ENCODE measurements around the gene CABP2.
A peak's percentile ranks its signal among the peaks of the same experiment; 100 is the strongest.
"Not testable (repeated sequence)": the region's sequence is repeated elsewhere in the genome, so short reads cannot be mapped to it uniquely, and the experiment has no call there.

CABP2 gene

DNA sequence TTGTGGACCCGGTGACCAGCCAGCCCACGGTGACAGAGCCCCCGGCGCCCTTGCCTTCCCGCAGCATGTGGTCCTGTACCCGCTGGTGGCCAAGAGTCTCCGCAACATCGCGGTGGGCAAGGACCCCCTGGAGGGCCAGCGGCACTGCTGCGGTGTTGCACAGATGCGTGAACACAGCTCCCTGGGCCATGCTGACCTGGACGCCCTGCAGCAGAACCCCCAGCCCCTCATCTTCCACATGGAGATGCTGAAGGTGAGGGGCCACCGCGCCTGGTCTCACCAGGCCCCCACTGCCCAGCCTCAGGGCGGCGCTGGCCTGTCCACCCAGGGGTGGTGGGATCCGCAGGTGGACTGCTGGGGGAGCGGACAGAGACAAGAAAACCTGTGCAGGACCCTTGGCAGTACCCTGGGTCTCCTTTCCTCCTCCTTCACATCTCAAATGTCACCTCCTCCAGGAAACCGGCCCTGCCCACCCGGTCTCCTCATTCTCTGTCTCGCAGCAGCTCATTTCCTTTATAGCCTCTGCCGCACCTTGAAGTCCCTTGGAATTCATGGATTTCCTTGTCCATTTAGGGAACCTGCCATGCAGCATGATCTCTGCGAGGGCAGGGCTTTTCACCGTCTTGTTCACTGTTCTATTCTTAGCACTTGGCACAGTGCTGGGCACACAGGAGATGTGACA lies 33.9 kb downstream of the CABP2 start:
- Histone ChIP-seq H3K9me3 (ENCODE audit: control insufficient read depth, insufficient read depth, low read length) (no peaks in the 10 kb centered on the region), H3K9ac (ENCODE audit: low read depth, low read length) (no peak overlapping the region), H3K27me3 (ENCODE audit: control insufficient read depth, insufficient read depth, low read length) (no peaks in the 10 kb centered on the region), H3K4me3 (ENCODE audit: low read depth, low read length) (no peak overlapping the region), H3K36me3 (ENCODE audit: control insufficient read depth, insufficient read depth, low read length) (peaks cover 28% of the 10 kb centered on the region), H3K4me1 (ENCODE audit: control insufficient read depth, insufficient read depth, low read length) (no peaks in the 10 kb centered on the region)

DNA sequence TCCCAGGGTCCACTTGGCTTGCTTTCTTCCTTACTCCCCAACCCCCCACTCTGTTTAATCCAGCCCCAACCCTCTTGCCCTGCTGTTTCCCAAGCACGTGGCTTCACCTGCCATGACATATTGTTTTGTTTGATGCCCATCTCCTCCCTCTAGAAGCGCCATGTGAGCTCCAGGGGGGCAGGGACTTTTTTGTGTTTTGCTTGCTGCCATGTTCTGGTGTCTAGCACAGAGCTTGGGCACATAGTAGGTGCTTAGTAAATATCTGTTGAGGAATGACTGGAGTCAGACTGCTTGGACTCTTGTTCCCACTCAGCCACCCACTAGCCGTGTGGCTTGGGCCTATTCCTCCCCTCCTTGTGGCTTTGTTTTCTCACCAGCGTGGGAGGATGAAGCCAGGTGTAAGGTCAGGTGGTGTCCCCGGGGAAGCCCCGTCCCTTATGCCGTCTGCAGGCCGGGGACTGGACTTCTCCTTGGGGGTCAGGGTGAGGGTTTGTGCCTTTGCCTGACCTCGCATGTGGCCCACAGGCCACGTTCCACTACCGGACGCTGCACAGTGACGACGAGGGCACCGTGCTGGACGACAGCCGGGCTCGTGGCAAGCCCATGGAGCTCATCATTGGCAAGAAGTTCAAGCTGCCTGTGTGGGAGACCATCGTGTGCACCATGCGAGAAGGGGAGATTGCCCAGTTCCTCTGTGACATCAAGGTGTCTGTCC lies 36.6 kb downstream of the CABP2 start:
- Histone ChIP-seq H3K4me1 (ENCODE audit: control insufficient read depth, insufficient read depth, low read length) (no peaks in the 10 kb centered on the region), H3K9ac (ENCODE audit: low read depth, low read length) (no peak overlapping the region)

GRCh38 chr11:67485873-67486361 lies 37.3 kb downstream of the CABP2 start:
- not testable (repeated sequence) for H3K27me3 ChIP-seq (ENCODE audit: control insufficient read depth, insufficient read depth, low read length); H3K9me3 ChIP-seq (ENCODE audit: control insufficient read depth, insufficient read depth, low read length); H3K4me3 ChIP-seq (ENCODE audit: low read depth, low read length); H3K9ac ChIP-seq (ENCODE audit: low read depth, low read length); H3K36me3 ChIP-seq (ENCODE audit: control insufficient read depth, insufficient read depth, low read length); H3K4me1 ChIP-seq (ENCODE audit: control insufficient read depth, insufficient read depth, low read length)

More for the DNA sequence above, 36.6 kb downstream of the CABP2 start:
- Histone ChIP-seq H3K4me3 (ENCODE audit: low read depth, low read length) (no peak overlapping the region), H3K9me3 (ENCODE audit: control insufficient read depth, insufficient read depth, low read length) (no peaks in the 10 kb centered on the region), H3K36me3 (ENCODE audit: control insufficient read depth, insufficient read depth, low read length) (peaks cover 12% of the 10 kb centered on the region), H3K27me3 (ENCODE audit: control insufficient read depth, insufficient read depth, low read length) (peaks cover 6% of the 10 kb centered on the region)

DNA sequence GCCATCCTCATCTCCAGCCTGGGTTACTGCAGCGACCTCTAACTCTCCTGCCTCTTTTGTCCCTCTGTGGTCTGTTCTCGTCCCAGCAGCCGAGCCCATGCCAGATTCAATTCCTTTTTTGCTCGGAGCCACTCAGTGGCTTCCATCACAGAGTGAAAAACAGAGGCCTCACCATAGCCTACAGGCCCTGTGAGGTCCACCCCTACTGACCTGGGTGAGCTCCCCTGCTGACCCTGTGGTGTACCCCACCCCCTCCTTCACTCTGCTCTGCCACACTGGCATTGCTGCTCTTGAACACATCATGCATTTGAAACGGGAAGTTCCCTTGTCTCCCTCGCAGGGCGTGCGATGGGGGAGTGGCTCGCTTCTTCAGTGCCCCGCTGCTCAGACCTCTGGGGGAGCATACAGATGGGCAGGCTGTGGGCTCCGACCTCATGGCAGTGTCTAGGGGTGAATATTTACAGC lies 38.4 kb downstream of the CABP2 start:
- Histone ChIP-seq H3K27me3 (ENCODE audit: control insufficient read depth, insufficient read depth, low read length) (peaks cover 6% of the 10 kb centered on the region), H3K9ac (ENCODE audit: low read depth, low read length) (no peak overlapping the region), H3K9me3 (ENCODE audit: control insufficient read depth, insufficient read depth, low read length) (no peaks in the 10 kb centered on the region), H3K4me3 (ENCODE audit: low read depth, low read length) (no peak overlapping the region), H3K4me1 (ENCODE audit: control insufficient read depth, insufficient read depth, low read length) (no peaks in the 10 kb centered on the region), H3K36me3 (ENCODE audit: control insufficient read depth, insufficient read depth, low read length) (peaks cover 6% of the 10 kb centered on the region)

GRCh38 chr11:67483831-67484665 lies 39.2 kb downstream of the CABP2 start:
- peaks cover 5% of the 10 kb centered on the region for H3K36me3 ChIP-seq (ENCODE audit: control insufficient read depth, insufficient read depth, low read length)
- H3K9ac ChIP-seq (ENCODE audit: low read depth, low read length), result no peak overlapping the region
- H3K9me3 ChIP-seq (ENCODE audit: control insufficient read depth, insufficient read depth, low read length), result no peaks in the 10 kb centered on the region
- peak overlapping the region; percentile 88 for H3K4me3 ChIP-seq (ENCODE audit: low read depth, low read length)
- peaks cover 6% of the 10 kb centered on the region for H3K27me3 ChIP-seq (ENCODE audit: control insufficient read depth, insufficient read depth, low read length)
- H3K4me1 ChIP-seq (ENCODE audit: control insufficient read depth, insufficient read depth, low read length), result no peaks in the 10 kb centered on the region

GRCh38 chr11:67482827-67483798 lies 40.1 kb downstream of the CABP2 start, which contains the start of gene AIP:
AIP (plus strand) TSS chr11:67483026; CDS start chr11:67483159, 133 bp downstream.
- Histone ChIP-seq H3K9ac (ENCODE audit: low read depth, low read length) (peak within 1 kb of the TSS; percentile 28), H3K4me3 (ENCODE audit: low read depth, low read length) (peak within 1 kb of the TSS; percentile 88), H3K9me3 (ENCODE audit: control insufficient read depth, insufficient read depth, low read length) (no peaks in the 10 kb centered on the region), H3K36me3 (ENCODE audit: control insufficient read depth, insufficient read depth, low read length) (peaks cover 5% of the 10 kb centered on the region), H3K27me3 (ENCODE audit: control insufficient read depth, insufficient read depth, low read length) (peaks cover 6% of the 10 kb centered on the region), H3K4me1 (ENCODE audit: control insufficient read depth, insufficient read depth, low read length) (no peaks in the 10 kb centered on the region)

DNA sequence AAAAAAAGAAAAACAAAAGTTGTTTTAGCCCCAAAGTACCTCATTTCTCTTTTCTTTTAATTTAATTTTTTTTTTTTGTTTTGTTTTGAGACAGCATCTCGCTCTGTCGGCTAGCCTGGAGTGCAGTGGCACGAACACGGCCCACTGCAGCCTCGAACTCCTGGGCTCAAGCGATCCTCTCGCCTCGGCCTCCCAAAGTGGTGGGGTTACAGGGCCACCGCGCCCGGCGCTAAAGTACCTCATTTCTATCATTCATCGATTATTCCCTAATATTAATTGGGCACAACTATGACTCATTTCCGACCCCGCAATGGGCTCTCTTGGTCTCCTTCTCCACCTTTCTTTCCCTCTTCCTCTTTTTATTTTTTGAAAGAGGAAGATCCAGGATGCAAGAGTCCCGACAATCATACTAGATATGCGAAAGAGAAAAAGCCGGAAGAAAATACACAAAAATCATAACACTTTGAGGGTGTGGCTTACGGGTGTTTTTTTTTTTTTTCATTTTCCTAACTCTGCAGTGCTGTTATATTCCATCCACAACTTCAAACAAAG lies 40.9 kb downstream of the CABP2 start:
- Histone ChIP-seq H3K4me3 (ENCODE audit: low read depth, low read length) (peak overlapping the region; percentile 88), H3K27me3 (ENCODE audit: control insufficient read depth, insufficient read depth, low read length) (peaks cover 6% of the 10 kb centered on the region), H3K36me3 (ENCODE audit: control insufficient read depth, insufficient read depth, low read length) (peaks cover 5% of the 10 kb centered on the region), H3K9ac (ENCODE audit: low read depth, low read length) (no peak overlapping the region), H3K4me1 (ENCODE audit: control insufficient read depth, insufficient read depth, low read length) (no peaks in the 10 kb centered on the region), H3K9me3 (ENCODE audit: control insufficient read depth, insufficient read depth, low read length) (no peaks in the 10 kb centered on the region)

- not testable (repeated sequence) for H3K9me3 ChIP-seq (ENCODE audit: control insufficient read depth, insufficient read depth, low read length); H3K4me1 ChIP-seq (ENCODE audit: control insufficient read depth, insufficient read depth, low read length); H3K4me3 ChIP-seq (ENCODE audit: low read depth, low read length); H3K9ac ChIP-seq (ENCODE audit: low read depth, low read length); H3K27me3 ChIP-seq (ENCODE audit: control insufficient read depth, insufficient read depth, low read length); H3K36me3 ChIP-seq (ENCODE audit: control insufficient read depth, insufficient read depth, low read length)
Observed at GRCh38 chr11:67477344-67478050, 45.7 kb downstream of the CABP2 start.

DNA sequence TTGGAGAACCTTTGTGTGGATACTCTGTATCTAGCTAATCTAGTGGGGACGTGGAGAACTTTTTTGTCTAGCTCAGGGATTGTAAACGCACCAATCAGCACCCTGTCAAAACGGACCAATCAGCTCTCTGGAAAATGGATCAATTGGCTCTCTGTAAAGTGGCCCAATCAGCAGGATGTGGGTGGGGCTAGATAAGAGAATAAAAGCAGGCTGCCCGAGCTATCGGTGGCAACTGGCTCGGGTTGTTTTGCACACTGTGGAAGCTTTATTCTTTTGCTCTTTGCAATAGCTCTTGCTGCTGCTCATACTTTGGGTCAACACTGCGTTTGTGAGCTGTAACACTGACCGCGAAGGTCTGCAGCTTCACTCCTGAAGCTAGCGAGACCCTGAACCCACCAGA lies 46.6 kb downstream of the CABP2 start:
- not testable (repeated sequence) for H3K9ac ChIP-seq (ENCODE audit: low read depth, low read length); H3K4me3 ChIP-seq (ENCODE audit: low read depth, low read length); H3K27me3 ChIP-seq (ENCODE audit: control insufficient read depth, insufficient read depth, low read length); H3K36me3 ChIP-seq (ENCODE audit: control insufficient read depth, insufficient read depth, low read length); H3K4me1 ChIP-seq (ENCODE audit: control insufficient read depth, insufficient read depth, low read length); H3K9me3 ChIP-seq (ENCODE audit: control insufficient read depth, insufficient read depth, low read length)

DNA sequence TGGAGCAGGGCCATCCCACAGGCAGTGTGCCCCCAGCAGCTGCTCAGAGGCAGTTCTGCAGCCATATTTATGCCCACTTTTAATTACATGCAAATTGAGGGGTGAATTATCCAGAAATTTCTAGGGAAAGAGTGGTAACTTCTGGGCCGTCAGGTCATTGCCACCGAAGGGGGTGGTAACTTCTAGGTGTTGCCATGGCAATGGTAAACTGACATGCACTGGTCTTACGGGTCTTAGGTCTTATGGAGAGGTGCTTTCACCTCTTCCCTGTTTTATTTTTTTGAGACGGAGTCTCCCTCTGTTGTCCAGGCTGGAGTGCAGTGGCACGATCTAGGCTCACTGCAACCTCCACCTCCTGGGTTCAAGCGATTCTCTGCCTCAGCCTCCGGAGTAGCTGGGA lies 50.4 kb downstream of the CABP2 start:
- Histone ChIP-seq H3K4me3 (ENCODE audit: low read depth, low read length) (no peak overlapping the region), H3K27me3 (ENCODE audit: control insufficient read depth, insufficient read depth, low read length) (no peaks in the 10 kb centered on the region), H3K9me3 (ENCODE audit: control insufficient read depth, insufficient read depth, low read length) (no peaks in the 10 kb centered on the region), H3K36me3 (ENCODE audit: control insufficient read depth, insufficient read depth, low read length) (no peaks in the 10 kb centered on the region), H3K9ac (ENCODE audit: low read depth, low read length) (no peak overlapping the region), H3K4me1 (ENCODE audit: control insufficient read depth, insufficient read depth, low read length) (no peaks in the 10 kb centered on the region)

Measured in iPS-15b (cell line).